ENCODE measurements around the gene MAGEB16. TPM values are rescaled to one million over a fixed set of nuclear protein-coding genes. Genes with fewer than 3 reads are reported as not detected.

MAGEB16 gene
- polyA plus RNA-seq, 3 donors: not detected

- Histone ChIP-seq H3K27ac (ENCODE audit: low read depth in 1 of 2, low read length in 2 of 2) (no peak overlapping the region), H3K4me2 (replicated peaks; ENCODE audit: extremely low read depth, low read length, poor library complexity, severe bottlenecking) (no peak overlapping the region), H2AFZ (ENCODE audit: insufficient read depth, low read depth, low read length, poor library complexity, severe bottlenecking) (no peak overlapping the region), H4K20me1 (ENCODE audit: insufficient read depth, low read length) (no peaks in the 10 kb centered on the region), H3K79me2 (ENCODE audit: insufficient read depth, low read length) (no peaks in the 10 kb centered on the region), H3K36me3 (replicated peaks in 1 of 2; ENCODE audit: control insufficient read depth in 1 of 2, insufficient read depth in 2 of 2, low read length in 2 of 2) (no peaks in the 10 kb centered on the region), H3K9me3 (replicated peaks in 1 of 2; ENCODE audit: control insufficient read depth in 1 of 2, insufficient read depth in 1 of 2, low read length in 2 of 2) (no peaks in the 10 kb centered on the region), H3K4me3 (replicated peaks in 1 of 3; ENCODE audit: low read depth in 2 of 3, low read length in 3 of 3) (no peak overlapping the region), H3K4me1 (ENCODE audit: control insufficient read depth in 1 of 2, insufficient read depth in 2 of 2, low read length in 2 of 2) (peaks cover 32 to 34% of the 10 kb centered on the region in 2 donors), H3K9ac (ENCODE audit: insufficient read depth, low read length, poor library complexity, severe bottlenecking) (no peak overlapping the region), H3K27me3 (ENCODE audit: control insufficient read depth in 2 of 2, insufficient read depth in 2 of 2, low read length in 2 of 2) (no peaks in the 10 kb centered on the region)
- H3K27ac Mint-ChIP-seq: peak overlapping the region in 1 of 7 donors; percentile 7
- H3K4me3 Mint-ChIP-seq: no peak overlapping the region
- peaks cover 25% of the 10 kb centered on the region for H3K4me1 Mint-ChIP-seq
- H3K36me3 Mint-ChIP-seq: peaks cover 0 to 2% of the 10 kb centered on the region in 2 donors
- DNase-seq: peak; percentile 6 to 63 (median 27)
- intact Hi-C loops (cut with micrococcal nuclease): no loop called here
- no peaks in the 10 kb centered on the region for H3K27me3 Mint-ChIP-seq (ENCODE audit: low read depth in 3 of 3)
- no peak for TF ChIP-seq CTCF (IDR thresholded peaks at IDR 0.05)
- WGBS (ENCODE audit: insufficient coverage): 0% methylated on average over 1 of the region's 2 CpGs
- H3K9me3 Mint-ChIP-seq: peaks cover 0 to 7% (median 0%) of the 10 kb centered on the region in 7 donors
These were observed 43.7 kb downstream of the MAGEB16 start for GRCh38 chrX:35841872-35842271.

GRCh38 chrX:35842674-35843073 is 44.5 kb downstream of the MAGEB16 start:
- Histone ChIP-seq H3K27me3 (ENCODE audit: control insufficient read depth in 2 of 2, insufficient read depth in 2 of 2, low read length in 2 of 2) (no peaks in the 10 kb centered on the region), H3K27ac (ENCODE audit: low read depth in 1 of 2, low read length in 2 of 2) (peak overlapping the region; percentile 35 to 50), H4K20me1 (ENCODE audit: insufficient read depth, low read length) (no peaks in the 10 kb centered on the region), H3K9me3 (replicated peaks in 1 of 2; ENCODE audit: control insufficient read depth in 1 of 2, insufficient read depth in 1 of 2, low read length in 2 of 2) (no peaks in the 10 kb centered on the region), H3K4me1 (ENCODE audit: control insufficient read depth in 1 of 2, insufficient read depth in 2 of 2, low read length in 2 of 2) (peaks cover 32 to 34% of the 10 kb centered on the region in 2 donors), H3K9ac (ENCODE audit: insufficient read depth, low read length, poor library complexity, severe bottlenecking) (no peak overlapping the region), H3K79me2 (ENCODE audit: insufficient read depth, low read length) (no peaks in the 10 kb centered on the region), H3K4me3 (replicated peaks in 1 of 3; ENCODE audit: low read depth in 2 of 3, low read length in 3 of 3) (peak overlapping the region in 1 of 3 experiments; percentile 32), H2AFZ (ENCODE audit: insufficient read depth, low read depth, low read length, poor library complexity, severe bottlenecking) (peak overlapping the region; percentile 26), H3K36me3 (replicated peaks in 1 of 2; ENCODE audit: control insufficient read depth in 1 of 2, insufficient read depth in 2 of 2, low read length in 2 of 2) (no peaks in the 10 kb centered on the region), H3K4me2 (replicated peaks; ENCODE audit: extremely low read depth, low read length, poor library complexity, severe bottlenecking) (peak overlapping the region; percentile 47)
- H3K36me3 Mint-ChIP-seq: peaks cover 0 to 2% of the 10 kb centered on the region in 2 donors
- WGBS (ENCODE audit: insufficient coverage): no CpG with 5 or more reads among the region's 3 CpGs
- H3K4me1 Mint-ChIP-seq: peaks cover 25% of the 10 kb centered on the region
- peak overlapping the region in 1 of 2 donors; percentile 78 for H3K4me3 Mint-ChIP-seq
- no peak for TF ChIP-seq CTCF (IDR thresholded peaks at IDR 0.05)
- H3K27me3 Mint-ChIP-seq (ENCODE audit: low read depth in 3 of 3): no peaks in the 10 kb centered on the region
- peak overlapping the region in 6 of 7 donors; percentile 65 to 90 (median 87) for H3K27ac Mint-ChIP-seq
- H3K9me3 Mint-ChIP-seq: peaks cover 0 to 9% (median 0%) of the 10 kb centered on the region in 7 donors
- peak; percentile 15 to 33 (median 32) for DNase-seq
- intact Hi-C loops (cut with micrococcal nuclease): no loop called here
